SKM-1 treated with dmso at 0.1 percent for 144 hours (cell line): Measurements from ENCODE around the gene TPGS2.
A peak's percentile ranks its signal among the peaks of the same experiment; 100 is the strongest.
"Not testable (repeated sequence)": the region's sequence is repeated elsewhere in the genome, so short reads cannot be mapped to it uniquely, and the experiment has no call there.

Source experiments
- DNase-seq: peaks from one replicate; lab custom pipeline; 2025; ENCODE audit not compliant: unreplicated experiment; lab: John Stamatoyannopoulos, UW

The TPGS2 gene

GRCh38 chr18:36825526-36825925 is 3.3 kb downstream of the TPGS2 start:
- no peak for DNase-seq

- no peak for DNase-seq
These were observed 7.1 kb downstream of the TPGS2 start for GRCh38 chr18:36821681-36822080.

DNA sequence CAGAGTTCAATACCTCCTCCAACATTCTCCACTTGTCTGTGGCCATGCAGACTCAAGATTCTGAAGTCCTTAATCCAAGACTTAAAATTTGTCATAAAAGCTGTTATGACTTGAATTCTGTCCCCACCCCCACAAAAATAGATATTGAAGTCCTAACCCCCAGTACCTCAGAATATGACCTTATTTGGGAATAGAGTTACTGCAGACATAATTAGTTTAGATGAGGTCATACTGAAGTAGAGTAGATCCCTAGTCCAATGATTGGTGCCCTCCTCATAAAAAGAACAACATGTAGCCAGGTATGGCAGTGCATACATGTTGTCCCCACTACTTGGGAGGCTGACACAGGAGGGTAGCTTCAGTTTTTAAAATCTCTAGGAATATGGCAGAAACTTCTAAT is 9.2 kb downstream of the TPGS2 start:
- DNase-seq: no peak

GRCh38 chr18:36818652-36819051 is 10.2 kb downstream of the TPGS2 start:
- no peak for DNase-seq

- DNase-seq: no peak
These were observed 11.8 kb downstream of the TPGS2 start for GRCh38 chr18:36817039-36817438.

DNA sequence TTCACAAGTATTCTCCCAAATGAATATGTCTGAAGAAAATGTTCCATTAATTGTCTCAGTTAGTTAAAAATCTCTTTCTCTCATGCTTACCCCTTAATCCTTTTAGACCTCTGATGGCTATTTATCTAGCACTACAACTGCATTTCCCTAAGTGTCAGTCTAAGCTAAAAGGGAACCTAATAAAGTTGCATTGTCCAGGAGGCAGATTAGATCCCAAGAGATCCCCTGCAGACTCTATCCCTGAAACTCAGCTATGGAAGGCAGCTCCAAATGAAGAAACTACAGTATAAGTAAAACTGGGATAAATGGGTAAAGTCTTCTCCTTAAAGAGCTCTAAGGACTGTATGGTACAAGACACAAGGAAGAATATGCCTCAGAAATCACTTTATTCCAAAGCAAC is 12.7 kb downstream of the TPGS2 start:
- not testable (repeated sequence) for DNase-seq

DNA sequence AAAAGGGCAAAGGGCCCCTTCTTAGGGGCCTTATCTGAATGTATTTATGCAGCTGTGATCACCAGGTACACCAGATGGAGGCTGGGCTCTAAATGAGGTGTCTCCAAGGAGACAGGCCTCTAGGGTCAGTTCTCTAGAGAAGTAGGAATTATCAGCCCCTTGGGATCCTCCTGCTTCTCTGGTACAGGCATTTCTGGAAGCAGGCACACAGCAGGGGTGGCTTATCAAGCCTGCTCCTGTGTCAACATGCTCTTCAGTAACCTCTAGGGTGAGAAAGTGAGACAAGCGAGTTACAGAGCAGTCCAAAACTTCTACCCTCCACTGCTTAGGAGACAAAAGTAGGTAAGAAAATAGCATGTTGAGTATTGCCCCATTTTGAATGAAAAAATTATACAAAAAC is 13.8 kb downstream of the TPGS2 start:
- no peak for DNase-seq

GRCh38 chr18:36813824-36814223 is 15.0 kb downstream of the TPGS2 start:
- DNase-seq: no peak

DNA sequence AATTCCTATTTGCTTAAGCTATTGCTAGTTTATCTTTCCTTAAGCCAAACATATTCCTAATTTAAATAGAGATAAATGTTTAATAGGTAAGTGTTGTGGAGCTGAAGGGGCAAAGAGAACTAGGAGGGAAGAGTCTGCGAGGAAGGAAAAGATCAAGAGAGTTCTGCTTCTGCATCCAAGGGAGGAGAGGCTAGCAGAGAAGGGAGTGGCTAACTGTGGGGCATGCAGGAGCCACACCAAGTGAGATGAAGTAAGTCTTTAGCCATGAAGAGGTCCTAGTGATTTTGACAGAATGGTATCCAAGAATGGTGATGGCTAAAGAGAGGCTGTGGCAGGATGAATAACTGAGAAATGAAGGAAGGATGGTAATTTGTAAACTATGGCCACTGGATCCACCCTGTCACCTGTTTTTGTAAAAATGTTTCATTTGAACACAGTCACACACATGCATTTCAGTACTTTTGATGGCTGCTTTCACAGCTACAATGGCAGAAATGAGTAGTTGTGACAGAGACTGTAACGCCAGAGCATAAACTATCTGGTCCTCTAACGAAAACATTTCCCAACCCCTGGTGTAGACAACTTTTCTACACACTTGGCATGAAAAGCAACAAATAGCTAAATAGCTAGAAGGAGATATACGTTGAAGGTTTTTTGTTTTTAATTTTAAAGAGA is 15.6 kb downstream of the TPGS2 start:
- no peak for DNase-seq

- DNase-seq: no peak
These were observed 16.1 kb downstream of the TPGS2 start for GRCh38 chr18:36812678-36813077.

GRCh38 chr18:36811955-36812354 is 16.8 kb downstream of the TPGS2 start:
- no peak for DNase-seq

DNA sequence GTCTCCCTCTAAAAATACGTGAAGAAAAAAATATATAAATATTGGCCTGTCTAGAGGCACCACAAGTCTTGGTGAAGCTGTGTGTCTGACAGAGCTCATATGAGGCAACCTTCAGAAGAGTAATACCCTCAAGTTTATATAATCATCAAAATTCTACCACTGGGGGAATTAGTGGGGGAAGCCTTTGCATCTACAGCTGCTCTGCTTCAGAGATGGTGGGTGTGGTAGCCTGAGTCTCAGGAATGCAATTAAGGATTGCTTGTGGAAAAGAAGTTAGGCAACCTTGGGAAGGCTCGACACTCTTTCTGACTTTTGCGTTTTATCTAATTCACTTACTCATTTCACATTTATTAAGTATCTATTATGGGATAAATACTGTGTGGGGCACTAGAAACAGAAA is 17.4 kb downstream of the TPGS2 start:
- no peak for DNase-seq

DNA sequence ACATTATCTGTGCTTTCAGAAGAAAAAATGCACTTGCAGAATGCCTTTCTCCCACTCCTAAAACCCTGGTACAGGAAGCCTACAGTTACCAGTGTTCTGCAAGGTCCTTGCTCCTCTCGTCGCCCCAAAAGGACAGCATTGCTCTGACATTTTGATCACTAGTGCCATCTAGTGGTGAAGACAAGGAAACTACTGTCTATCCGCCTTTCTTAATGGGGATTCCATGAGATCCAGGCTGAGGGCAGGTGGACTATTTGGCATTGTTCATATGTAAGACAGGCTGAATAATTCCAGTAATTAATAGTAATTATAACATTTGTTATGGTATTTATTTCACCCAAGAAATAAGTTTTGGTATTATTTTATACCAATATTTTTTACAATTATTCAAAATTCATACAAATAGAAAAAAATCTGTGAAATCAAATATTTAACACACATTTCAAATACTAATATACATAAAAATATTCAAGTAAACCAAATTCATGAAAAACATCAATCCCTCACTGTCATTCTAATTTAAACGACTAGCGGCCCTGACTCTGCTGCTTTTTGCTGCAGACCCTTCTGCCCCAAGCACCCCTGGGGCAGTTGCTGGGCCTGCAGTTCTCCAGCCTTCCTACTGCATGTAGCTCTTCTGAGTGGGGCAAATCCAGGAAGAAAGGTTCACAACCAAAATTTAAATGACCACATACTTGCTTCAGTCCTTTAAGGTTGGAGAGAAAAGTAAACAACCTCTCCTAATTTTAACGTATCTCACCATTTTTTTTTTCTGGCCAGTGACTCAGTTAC is 19.0 kb downstream of the TPGS2 start:
- peak; percentile 62 for DNase-seq

DNA sequence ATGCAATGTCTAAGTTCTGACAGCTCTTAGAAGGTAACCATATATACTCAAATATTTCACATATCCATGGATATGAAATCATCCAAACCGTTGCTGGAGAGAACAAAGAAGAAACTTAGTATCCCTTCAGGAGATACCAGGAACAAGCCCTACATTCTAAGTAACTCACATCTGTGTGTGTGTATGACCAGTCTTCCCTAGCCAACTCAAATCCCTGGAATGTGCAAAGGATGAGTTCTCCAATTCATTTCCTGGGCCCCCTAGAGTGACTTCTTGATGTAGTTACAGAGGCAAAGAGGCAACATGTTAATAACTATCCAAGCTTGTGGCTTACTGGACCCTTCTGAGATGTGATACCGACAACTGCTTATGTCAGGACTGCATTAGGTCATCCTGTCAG is 20.1 kb downstream of the TPGS2 start:
- no peak for DNase-seq

- DNase-seq: no peak
These were observed 23.7 kb downstream of the TPGS2 start for GRCh38 chr18:36805105-36805504.

GRCh38 chr18:36798738-36799473 is 29.9 kb downstream of the TPGS2 start:
- DNase-seq: no peak

DNA sequence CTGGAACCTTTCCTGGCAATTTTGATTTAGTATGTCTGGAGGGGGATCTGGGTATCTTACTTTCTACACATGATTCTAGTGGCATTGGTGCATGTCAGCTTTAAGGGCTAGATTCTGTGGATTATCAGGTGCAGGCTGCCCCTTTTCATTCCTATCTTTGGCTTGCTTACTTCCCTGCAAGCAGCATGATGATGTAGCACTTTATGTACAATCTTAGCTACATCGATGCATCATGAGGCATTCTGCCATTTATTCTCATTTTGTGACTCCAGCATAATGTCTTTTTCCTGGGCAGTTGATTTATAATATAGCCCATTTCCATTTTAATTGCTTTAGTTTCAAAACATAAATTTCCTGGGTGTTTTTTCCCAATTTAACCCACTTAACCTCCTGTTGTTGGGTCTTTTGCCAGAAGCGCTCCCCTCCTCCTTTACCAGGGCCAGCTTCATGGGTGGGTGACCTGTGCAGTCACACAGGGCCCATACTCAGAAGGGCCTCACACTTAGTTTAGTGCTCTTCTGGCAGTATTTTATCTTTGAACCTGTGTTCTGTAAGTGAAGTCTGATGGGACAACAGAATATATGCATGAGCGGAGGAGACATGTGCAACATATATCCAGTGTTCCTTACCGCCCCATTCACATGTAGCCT is 36.0 kb downstream of the TPGS2 start:
- DNase-seq: no peak

- no peak for DNase-seq
These were observed 42.1 kb downstream of the TPGS2 start for GRCh38 chr18:36786686-36787085.

GRCh38 chr18:36783792-36784191 is 45.0 kb downstream of the TPGS2 start:
- DNase-seq: no peak

DNA sequence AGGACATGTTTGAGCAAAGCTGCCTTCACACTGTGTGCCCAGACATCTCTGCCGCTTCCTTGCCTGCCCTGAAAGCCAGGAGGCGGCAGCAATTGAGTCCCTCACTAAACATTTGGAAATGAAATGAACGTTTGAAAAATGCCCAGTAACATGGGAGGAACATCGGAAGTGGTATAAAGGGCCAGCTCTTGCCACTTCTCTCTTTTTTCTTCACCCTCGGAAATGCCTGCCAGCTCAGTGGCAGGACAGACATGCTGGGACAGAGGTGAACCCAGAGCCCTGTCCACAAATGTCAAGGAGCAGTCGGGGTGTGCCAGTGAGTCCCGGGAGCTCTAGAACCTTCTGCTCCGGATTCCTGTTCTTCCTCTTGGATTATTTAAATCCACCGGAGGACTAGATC is 46.1 kb downstream of the TPGS2 start:
- DNase-seq: no peak

DNA sequence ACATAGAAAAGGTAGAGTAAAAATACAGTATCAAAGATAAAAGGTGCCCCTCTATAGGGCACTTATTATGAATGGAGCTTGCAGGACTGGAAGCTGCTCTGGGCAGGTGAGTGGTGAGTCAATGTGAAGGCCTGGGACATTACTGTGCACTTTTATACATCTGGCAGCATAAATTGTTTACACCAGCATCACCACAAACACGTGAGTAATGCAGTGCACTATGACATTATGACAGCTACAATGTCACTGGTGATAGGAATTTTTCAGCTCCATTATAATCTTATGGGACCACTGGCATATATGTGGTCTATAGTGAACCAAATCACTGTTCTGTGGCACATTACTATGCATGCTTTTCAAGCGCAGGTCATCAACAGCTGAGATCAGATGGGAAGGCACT is 48.1 kb downstream of the TPGS2 start:
- no peak for DNase-seq

- DNase-seq: no peak
These were observed 51.2 kb downstream of the TPGS2 start for GRCh38 chr18:36777566-36777965.
